NCI-H146 treated with DMSO at 0.1 percent for 48 hours (cell line): Measurements from ENCODE around the gene SIDT1.

Source experiments
- DNase-seq: peaks from one replicate; lab custom pipeline; 2025; ENCODE audit not compliant: unreplicated experiment; lab: John Stamatoyannopoulos, UW

Gene SIDT1

DNA sequence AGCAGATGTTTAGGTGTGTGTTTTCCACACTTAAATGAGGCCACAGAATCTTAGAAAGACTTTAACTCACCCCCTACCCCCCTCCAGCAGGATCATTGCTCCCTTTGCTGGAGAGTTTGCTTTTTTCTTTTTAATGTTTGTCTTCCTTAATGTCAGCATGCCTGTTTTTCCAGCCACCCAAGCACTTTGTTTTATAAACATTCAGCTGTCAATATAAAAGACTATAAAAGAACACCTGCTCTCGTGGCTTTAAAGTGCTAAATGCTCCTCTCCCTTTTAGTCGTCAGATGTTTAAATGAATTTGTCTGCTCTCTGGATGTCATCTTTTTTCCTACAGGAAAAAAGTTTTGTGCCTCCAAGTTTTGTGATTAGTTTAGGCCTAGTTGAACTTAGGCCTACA lies 61.7 kb downstream of the SIDT1 start:
- no peak for DNase-seq

DNA sequence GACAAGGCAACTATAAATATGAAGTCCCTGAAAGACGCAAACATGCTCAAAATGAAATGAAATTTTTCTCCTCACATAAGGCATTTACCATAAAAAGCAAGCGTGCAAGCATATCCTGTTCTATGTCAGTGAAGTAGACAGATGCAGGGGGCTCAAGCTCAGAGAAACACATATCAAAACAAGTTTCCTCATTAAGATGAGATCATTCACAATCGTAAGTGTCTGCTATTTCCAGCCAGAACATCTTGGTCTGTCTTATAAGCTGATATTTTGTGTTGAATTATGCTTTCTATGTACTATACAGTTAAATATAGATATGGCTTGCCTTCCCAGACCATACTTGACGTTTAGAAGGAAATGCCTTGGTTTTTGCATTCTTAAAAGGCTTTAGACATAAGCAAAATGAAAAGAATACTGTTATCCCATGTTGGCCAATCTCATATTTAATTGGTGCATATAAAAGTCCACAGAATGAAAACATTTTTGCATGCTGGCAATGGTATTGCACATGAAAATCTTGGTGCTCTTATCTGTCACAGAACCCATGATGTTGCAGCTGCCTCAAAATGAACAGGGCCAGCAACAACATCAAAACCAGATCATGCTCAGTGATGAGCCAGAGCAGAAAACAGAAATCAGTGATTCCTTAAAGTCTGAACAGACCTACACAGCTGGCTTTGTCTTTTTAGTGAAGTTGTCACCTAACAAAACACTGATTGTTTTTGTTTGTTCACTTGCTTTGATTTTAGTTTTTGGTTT lies 65.4 kb downstream of the SIDT1 start:
- DNase-seq = no peak

DNA sequence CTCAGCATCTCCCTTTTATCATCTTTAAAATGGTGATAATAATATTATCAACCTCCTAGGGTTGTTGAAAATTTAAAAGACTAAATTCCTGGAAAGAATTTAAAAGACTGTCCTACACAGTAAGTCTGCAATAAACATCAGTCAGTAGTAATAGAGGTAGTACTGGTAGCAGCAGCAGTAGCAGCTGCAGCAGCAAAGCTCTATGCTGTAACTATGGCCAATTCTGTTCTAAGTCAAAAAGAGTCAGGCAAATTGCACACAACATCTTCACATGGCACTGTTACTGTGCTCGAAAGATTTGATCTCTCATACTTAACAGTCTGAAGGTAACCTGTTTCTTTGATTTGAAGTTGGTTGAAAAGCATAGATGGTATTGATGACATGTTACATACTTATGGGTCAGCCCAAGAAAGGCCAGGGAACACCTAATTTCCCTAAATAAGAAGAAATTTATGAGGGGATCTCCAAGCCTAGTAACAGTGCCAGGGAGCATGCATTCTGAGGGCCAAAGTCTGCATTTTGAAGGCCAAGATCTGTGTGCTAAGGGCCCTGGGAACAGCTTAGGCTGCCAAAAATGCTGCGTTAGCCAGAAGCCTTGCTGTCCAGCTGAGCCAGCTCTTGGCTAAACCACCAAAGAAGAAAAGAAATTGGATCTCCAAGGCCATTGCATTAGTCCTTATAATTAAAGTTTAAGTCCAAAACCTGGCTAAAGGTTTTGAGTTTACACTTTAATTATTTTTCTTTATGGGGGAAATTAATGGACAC lies 68.2 kb downstream of the SIDT1 start:
- DNase-seq = no peak

DNA sequence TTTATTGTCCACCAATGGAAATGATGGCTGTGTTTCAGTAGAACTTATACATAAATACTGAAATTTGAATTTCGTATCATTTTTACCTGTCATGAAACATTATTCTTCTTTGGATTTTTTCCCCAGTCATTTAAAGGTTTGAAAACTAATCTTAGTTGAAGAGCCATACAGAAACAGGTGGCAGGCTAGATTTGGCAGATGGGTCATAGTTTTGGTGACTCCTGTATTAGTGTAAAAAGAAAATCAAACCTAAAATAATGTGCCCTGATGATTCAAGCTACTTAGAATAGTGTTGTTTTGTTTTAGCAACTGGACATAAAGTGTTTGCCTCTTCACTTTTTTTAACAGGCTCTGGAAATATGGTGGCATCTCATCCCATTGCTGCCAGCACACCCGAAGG lies 68.9 kb downstream of the SIDT1 start:
- DNase-seq = no peak

DNA sequence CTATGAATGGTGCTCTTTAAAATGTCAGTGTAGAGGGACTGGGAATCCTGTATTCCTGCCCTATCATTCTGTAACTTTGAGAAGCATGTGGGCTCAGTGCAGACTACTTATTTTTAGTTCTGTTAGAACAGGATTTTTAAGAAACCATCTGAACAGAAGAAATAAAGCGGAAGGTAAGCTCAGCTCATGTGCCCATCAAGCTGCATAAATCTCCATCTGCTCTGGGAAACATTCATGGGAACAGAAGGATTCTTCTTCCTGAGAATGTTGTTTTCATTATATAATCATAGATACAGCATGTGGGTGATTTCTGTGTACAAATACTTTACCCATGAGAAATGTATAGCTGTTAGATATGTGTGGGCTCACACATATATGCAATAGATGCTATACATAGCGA lies 69.9 kb downstream of the SIDT1 start:
- DNase-seq = no peak

DNA sequence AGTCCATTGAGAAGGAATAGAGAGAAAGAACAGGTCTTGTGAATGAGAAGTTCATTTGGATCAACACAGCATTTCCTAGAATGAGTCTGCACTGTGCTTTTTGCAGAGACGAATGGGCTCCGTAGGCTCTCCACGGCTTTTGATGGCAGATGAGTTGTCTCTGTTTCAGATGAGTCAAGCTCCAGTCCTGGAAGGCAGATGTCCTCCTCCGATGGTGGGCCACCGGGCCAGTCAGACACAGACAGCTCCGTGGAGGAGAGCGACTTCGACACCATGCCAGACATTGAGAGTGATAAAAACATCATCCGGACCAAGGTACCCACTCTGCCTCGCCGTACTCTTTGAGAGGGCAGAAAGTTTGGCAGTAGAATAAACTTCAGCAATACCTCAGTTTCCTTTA lies 70.5 kb downstream of the SIDT1 start:
- no peak for DNase-seq

DNA sequence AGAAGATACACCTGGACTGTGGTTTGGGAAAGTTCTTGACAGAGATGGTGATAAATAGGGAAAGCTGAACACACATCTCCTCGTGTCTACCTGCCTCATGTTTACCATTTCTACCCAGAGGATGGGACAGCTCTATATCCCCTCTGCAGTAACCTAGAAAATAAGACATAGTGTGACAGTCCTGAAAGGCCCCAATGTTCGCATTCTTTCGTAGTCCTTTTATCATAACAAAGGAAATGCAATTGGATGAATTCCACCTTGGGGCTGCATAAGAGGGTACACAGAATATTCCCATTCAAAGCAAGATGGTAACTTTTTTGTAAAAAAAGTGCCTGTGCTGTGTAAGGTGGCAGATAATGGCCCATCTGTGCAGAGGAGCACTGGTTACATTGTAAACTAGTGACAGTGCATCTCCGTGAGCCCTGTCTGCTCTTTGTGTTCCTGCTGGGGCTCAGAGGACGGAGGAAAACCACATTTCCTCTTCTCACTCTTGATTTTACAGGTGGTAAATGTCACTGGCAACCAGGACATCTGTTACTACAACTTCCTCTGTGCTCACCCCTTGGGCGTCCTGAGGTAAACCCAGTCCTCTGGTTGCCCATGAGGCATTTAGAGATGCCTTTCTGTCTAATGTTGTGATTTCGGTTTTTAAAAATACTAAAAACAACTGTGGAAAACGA lies 74.3 kb downstream of the SIDT1 start:
- no peak for DNase-seq

DNA sequence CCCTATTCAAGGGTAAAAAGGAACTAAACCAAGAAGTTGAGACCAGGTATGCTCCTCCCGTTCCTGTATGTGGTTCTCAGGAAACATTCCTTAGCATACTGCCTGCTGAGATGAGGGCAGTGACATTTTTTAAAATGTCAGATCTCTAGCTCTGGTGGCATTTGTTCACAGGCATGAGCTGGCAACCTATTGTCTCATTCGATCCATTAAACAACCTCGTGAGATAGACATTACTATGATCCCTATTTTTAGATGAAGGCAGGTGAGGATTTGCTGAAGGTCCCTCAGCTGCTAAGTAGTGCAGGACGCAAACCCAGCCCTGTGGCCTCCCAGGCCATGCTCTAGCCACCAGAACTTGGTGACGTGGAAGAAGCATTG lies 74.9 kb downstream of the SIDT1 start:
- DNase-seq = no peak

DNA sequence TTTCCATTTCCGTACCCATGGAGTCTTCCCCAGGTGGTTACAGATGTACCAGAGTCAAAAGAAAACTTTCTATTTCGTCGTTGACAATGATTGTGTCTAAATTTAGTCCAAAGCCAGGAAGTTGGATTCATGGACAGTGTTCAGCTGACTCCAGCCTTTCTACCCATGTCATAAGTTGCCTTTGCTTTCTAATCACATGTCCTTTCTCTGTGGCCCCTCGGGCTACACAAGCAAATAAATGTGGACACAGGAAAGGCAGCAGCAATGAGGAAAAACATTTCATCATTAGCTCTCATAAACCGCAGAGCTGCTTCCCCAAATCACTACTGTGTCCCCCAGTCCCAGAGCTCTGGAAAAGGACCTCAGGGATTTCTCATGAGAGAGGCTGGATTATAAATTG lies 82.0 kb downstream of the SIDT1 start:
- no peak for DNase-seq

DNA sequence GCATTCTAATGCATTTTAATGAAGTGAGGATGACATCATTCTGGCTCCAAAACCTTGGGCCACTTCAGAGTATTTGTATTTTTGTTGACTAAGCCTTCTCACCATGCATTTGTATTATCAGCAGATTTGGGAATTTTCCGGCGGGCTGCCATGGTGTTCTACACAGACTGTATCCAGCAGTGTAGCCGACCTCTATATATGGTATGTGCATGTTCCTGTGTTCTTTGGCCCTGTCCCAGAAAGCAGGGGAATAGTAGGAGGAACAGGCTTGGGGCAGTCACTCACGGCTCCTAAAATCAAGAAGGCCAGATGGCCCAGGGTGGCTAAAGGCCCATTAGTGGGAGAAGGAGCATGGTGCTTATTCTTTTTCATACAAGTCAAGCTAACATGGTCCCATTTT lies 83.6 kb downstream of the SIDT1 start:
- DNase-seq = no peak

DNA sequence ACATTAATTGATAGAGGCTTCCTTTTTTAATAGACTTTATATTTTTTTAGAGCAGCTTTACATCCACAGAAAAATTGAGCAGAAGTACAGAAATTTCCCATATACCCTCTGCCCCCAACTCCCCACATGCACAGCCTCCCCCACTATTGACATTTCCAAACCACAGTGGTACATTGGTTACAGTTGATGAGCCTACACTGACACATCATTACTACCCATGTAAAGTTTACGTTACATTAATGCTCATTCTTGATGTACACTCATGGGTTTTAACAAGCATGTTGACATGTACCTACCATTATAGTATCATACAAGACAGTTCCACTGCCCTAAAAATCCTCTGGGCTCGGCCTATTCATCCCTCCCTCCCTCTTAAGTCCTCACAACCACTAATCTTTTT lies 85.4 kb downstream of the SIDT1 start:
- no peak for DNase-seq

DNA sequence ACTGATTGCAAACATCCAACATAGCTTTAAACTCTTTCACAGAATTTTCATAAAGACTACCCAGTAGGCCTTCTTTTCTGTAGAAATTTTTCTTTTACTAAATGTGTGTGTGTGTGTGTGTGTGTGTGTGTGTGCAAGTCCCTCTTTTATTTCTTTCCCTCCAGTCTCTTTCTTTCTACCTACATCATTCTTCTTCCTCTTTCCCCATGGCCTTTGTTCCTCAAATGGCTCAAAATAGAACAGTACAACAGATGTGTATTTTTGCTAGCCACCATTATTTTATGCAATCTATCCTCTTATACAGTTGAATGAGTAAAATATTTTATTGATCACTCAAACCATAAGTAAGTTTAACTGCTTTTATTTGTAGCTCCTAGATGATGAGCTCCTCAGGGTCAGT lies 87.7 kb downstream of the SIDT1 start:
- no peak for DNase-seq

DNA sequence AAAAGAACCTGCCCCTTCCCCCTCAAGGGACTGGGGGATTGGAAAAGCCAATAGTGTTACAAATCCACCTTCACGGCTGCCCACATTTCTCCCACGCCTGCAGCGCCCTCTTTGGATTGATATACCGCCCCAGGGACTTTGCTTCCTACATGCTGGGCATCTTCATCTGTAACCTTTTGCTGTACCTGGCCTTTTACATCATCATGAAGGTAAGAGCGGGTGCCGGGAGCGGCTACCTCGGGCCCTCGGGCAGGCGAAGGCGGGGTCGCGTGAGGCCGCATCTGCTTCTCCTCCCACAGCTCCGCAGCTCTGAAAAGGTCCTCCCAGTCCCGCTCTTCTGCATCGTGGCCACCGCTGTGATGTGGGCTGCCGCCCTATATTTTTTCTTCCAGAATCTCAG lies 91.0 kb downstream of the SIDT1 start:
- DNase-seq = no peak

DNA sequence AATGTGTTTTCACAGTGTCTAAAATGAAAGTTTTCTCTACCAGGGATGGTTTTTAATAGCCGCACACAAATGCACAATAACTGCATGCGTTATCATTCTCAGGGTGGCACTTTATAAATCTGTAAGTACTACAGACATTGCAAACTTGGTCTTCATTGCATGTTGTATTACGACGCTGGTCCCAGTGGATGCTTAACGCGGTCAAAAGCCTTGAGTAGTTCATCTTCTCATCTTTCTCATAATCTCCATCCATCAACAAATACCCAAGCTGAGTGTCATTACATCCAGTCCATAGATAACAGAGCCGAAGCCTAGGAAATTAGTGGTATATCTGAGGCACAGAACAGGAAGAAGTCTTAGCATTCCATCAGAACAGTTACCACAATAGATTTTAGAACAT lies 91.5 kb downstream of the SIDT1 start:
- no peak for DNase-seq

DNA sequence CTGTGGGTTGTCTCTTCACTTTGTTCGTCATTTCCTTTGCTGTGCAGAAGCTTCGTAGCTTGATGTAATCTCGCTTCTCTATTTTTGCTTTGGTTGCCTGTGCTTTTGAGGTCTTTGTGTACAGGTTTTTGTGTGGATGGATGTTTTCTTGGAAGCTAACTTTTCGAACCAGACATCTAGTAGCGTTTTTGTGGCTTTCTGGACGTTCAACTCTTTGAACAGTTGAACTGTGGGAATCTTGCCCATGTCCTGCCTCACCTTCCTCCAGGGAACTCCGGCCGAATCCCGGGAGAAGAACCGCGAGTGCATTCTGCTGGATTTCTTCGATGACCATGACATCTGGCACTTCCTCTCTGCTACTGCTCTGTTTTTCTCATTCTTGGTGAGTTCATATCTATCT lies 93.5 kb downstream of the SIDT1 start:
- DNase-seq = no peak

DNA sequence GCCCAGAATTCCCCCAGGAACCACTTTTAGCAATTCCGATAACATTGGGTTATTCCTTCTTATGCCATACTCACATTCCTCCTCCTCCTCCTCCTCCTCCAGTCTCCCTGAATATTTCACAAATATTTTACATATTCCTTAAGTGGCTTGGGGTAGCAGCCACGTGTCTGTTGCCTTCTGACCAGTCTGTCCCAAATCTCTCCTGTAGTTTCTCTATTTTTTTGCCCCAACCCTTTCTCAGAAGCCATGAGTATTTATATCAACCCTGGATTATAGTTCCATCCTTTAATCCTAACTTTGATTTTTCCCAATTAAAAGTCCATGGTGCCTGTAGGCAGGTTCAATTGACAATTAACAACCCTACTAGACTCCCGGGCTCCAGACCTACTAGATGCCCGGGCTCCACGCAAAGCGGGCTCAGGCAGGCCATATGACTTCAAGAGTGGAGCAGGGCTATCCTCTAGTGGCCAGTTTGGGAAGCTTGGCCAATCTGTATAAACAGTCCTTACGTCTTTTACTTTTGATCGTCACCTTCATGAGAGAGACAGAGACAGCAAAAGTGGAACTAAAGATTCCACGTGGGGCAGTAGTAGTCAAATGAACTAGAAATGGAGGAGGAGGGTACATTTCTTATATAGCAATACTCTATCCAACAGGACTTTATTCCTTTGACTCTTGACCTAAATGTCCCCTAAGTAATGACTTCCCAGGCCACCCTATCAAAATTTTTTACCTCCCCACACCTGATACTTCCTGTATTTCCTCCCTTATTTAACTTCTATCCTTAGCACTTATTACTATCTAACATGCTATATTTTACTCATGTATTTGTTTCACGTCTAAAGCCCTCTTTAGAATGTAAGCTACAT lies 94.4 kb downstream of the SIDT1 start:
- DNase-seq = peak; percentile 16

DNA sequence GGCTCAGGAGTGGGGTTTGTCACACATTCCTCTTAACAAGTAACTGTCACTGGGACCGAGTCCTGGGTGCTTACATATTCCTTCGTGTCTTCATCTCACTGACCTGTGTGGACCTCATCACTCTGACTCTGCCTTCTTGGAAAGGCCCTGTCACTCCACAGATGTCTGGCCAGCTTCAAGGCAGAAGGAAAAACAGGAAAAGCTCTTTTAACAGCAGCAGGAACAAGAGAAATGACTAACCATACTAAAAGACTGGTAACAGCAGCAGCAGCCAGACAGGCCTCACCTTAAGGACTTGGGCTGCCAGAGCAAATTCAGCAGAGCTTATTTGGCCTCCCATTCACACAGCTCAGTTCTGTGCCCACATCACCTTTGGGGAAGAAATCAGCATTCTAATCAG lies 96.0 kb downstream of the SIDT1 start:
- DNase-seq = no peak

DNA sequence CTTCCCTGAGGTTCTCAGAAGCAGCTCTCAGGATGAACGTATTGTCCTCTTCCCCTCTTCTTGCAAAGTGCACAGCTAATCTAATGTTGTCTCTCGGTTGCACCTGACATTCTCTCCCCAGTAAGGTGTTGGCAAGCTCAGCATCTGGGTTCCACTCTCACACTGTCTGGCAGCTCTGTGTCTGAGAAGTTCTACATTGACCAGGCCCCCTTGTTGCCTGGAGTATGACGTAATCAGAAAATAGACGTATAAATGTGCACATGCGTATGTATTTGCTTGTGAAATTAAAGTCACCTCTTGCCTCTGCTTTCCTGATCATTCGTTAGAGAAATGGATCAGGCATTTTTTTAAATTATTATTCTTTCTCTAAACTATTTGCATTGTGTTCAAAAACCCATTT lies 96.4 kb downstream of the SIDT1 start:
- no peak for DNase-seq

DNA sequence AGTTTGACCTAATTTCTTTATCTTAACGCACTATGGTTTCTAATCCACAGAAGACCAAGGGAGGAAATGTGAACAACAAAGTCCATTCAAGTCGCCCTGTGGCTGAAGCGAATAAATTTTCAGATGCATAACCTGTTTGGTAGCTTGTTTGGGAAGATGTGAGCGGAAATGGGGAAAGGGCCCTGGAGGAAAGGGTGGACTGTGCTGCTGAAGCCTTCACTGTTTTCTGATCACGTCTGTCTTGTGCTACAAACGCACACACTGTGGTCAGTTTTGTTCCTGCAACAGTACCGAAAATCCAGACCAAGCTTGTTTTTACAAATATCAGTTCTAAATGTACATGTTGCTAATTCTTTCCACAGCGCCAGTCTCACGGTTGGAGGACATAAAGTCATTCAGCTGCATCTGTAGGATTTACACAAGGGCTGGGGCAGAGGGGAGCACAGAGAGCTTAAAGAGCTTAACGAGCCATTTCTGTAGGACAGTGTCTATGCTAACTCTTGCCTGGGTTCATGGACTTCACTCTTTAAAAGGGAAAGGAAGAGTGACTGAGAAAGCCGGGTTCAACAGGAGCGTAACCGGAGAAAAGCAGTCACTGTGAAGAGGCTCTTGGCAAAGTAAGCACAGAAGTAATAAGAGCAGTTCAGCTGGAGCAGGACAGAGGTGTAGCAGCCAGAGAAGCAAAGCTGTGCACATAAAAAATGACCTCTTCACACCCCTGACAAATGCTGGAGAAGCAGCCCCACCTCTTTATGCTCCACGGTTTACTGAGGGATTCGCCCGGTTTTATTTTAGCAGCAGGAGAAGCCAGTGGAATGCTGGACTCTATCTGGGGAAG lies 97.4 kb downstream of the SIDT1 start:
- DNase-seq = no peak

DNA sequence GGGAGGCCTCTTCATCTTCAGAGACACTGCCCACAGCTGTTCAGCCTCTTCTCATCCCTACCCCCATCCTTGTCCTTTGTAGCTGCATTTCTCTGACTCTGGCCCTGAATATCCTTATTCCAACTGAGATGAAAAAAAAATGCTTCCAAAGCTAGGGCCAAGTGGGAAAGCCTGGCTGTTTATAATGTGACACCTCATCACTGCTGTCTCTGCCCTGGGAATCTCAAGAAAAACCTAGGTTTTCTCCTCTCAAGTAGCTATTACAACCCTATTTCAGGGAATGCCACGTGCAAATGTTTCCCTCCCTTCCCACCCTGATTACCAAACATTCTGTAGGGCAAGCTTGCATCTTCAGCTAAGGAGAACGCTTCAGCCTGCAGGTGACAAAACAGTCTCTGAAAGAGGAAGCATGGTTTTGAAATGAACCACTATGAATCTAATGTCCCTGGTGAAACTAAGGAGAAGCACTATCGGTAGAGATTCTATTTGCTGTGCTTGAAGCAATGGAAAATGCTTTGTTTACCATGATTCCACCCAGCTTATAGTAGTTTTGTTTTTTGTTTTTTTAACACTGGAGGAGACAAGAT lies 98.7 kb downstream of the SIDT1 start:
- DNase-seq = no peak
